ENCODE data around the gene CEBPG.

CEBPG gene

GRCh38 chr19:33355535-33355934 lies 18.0 kb upstream of the CEBPG start:
- no peak for DNase-seq

- no peak for DNase-seq
Measured at GRCh38 chr19:33357556-33357955, 16.0 kb upstream of the CEBPG start.

- DNase-seq, result no peak
Measured at GRCh38 chr19:33358408-33358807, 15.1 kb upstream of the CEBPG start.

- DNase-seq, result no peak
Measured at GRCh38 chr19:33359581-33359980, 13.9 kb upstream of the CEBPG start.

- no peak for DNase-seq
Measured at GRCh38 chr19:33362508-33363228, 10.8 kb upstream of the CEBPG start.

GRCh38 chr19:33363476-33363875 lies 10.0 kb upstream of the CEBPG start:
- DNase-seq, result peak in 1 of 2 experiments; percentile 20

GRCh38 chr19:33365691-33366090 lies 7.8 kb upstream of the CEBPG start:
- DNase-seq, result no peak

- DNase-seq, result no peak
Measured at GRCh38 chr19:33366127-33366526, 7.4 kb upstream of the CEBPG start.

- DNase-seq, result no peak
Measured at GRCh38 chr19:33366897-33367296, 6.6 kb upstream of the CEBPG start.

- DNase-seq, result no peak
Measured at GRCh38 chr19:33368074-33368864, 5.2 kb upstream of the CEBPG start.

GRCh38 chr19:33370783-33371182 lies 2.7 kb upstream of the CEBPG start:
- DNase-seq, result no peak

- peak; percentile 47 to 78 for DNase-seq
Measured at GRCh38 chr19:33374236-33374714, 766 bp downstream of the CEBPG start.

GRCh38 chr19:33375156-33375836 lies 1.8 kb downstream of the CEBPG start:
- no peak for DNase-seq

- no peak for DNase-seq
Measured at GRCh38 chr19:33375837-33376159, 2.3 kb downstream of the CEBPG start.

GRCh38 chr19:33376423-33376822 lies 2.9 kb downstream of the CEBPG start:
- DNase-seq, result no peak

GRCh38 chr19:33376941-33377557 lies 3.5 kb downstream of the CEBPG start:
- no peak for DNase-seq

GRCh38 chr19:33377586-33378475 lies 4.3 kb downstream of the CEBPG start:
- DNase-seq, result peak in 1 of 2 experiments; percentile 68

GRCh38 chr19:33379151-33379829 lies 5.8 kb downstream of the CEBPG start:
- DNase-seq, result no peak

- DNase-seq, result no peak
Measured at GRCh38 chr19:33381101-33381500, 7.6 kb downstream of the CEBPG start.

GRCh38 chr19:33382006-33382405 lies 8.5 kb downstream of the CEBPG start:
- no peak for DNase-seq

GRCh38 chr19:33382982-33383381 lies 9.5 kb downstream of the CEBPG start:
- no peak for DNase-seq

All from NCI-H524 (cell line).